Mucosa of rectum (tissue), 2 donors: ENCODE measurements around the gene SPNS1.
A peak's percentile ranks its signal among the peaks of the same experiment; 100 is the strongest.
"Not testable (repeated sequence)": the region's sequence is repeated elsewhere in the genome, so short reads cannot be mapped to it uniquely, and the experiment has no call there.

Experiments
- H3K27ac ChIP-seq, 2 donors: one replicate each; pipeline ENCODE4 v1.7.0; 2013; ENCODE audit warnings: inconsistent platforms in 2 of 2, low read depth in 2 of 2, low read length in 2 of 2
- H3K27me3 ChIP-seq, 2 donors: one replicate each; pipeline ENCODE4 v1.7.0; 2013; ENCODE audit warnings: low read length in 2 of 2; ENCODE audit not compliant: control insufficient read depth in 2 of 2, insufficient read depth in 2 of 2
- H3K36me3 ChIP-seq, 2 donors: one replicate each; pipeline ENCODE4 v1.7.0; 2013; ENCODE audit warnings: low read length in 2 of 2; ENCODE audit not compliant: control insufficient read depth in 2 of 2, insufficient read depth in 2 of 2
- H3K4me1 ChIP-seq, 2 donors: one replicate each; pipeline ENCODE4 v1.7.0; 2013; ENCODE audit warnings: low read length in 2 of 2, mild to moderate bottlenecking in 1 of 2; ENCODE audit not compliant: control insufficient read depth in 2 of 2, insufficient read depth in 2 of 2
- H3K4me3 ChIP-seq, 2 donors: one replicate each; pipeline ENCODE4 v1.7.0; 2013; ENCODE audit warnings: low read length in 2 of 2
- H3K9ac ChIP-seq, 2 donors: one replicate each; pipeline ENCODE4 v1.7.0; 2013; ENCODE audit warnings: low read length in 2 of 2, low read depth in 1 of 2, mild to moderate bottlenecking in 1 of 2
- H3K9me3 ChIP-seq, 2 donors: one replicate each; pipeline ENCODE4 v1.7.0; 2013; ENCODE audit warnings: low read length in 2 of 2; ENCODE audit not compliant: control insufficient read depth in 2 of 2
- donor health status: healthy.
- donor health status: Normal muscosa, but diverticular disease.

The SPNS1 gene

GRCh38 chr16:28986492-28986891 lies 11.9 kb downstream of the SPNS1 start:
- Histone ChIP-seq H3K36me3 (peaks cover 15 to 39% of the 10 kb centered on the region in 2 donors), H3K4me1 (no peaks in the 10 kb centered on the region), H3K9ac (no peak overlapping the region), H3K4me3 (peak overlapping the region in 1 of 2 donors; percentile 65), H3K27me3 (no peaks in the 10 kb centered on the region), H3K27ac (peak overlapping the region in 1 of 2 donors; percentile 23), H3K9me3 (no peaks in the 10 kb centered on the region)

- Histone ChIP-seq H3K9me3 (no peaks in the 10 kb centered on the region), H3K36me3 (peaks cover 14 to 32% of the 10 kb centered on the region in 2 donors), H3K27me3 (no peaks in the 10 kb centered on the region), H3K27ac (no peak overlapping the region), H3K9ac (no peak overlapping the region), H3K4me1 (no peaks in the 10 kb centered on the region), H3K4me3 (no peak overlapping the region)
Observed at GRCh38 chr16:28987170-28987853, 12.7 kb downstream of the SPNS1 start.

- no peaks in the 10 kb centered on the region for H3K27me3 ChIP-seq
- peaks cover 9 to 22% of the 10 kb centered on the region in 2 donors for H3K36me3 ChIP-seq
- H3K4me3 ChIP-seq, result no peak overlapping the region
- H3K9me3 ChIP-seq, result no peaks in the 10 kb centered on the region
- H3K27ac ChIP-seq, result no peak overlapping the region
- H3K9ac ChIP-seq, result no peak overlapping the region
- no peaks in the 10 kb centered on the region for H3K4me1 ChIP-seq
Observed at GRCh38 chr16:28989363-28989762, 14.8 kb downstream of the SPNS1 start.

- peaks cover 8 to 22% of the 10 kb centered on the region in 2 donors for H3K36me3 ChIP-seq
- H3K27ac ChIP-seq, result no peak overlapping the region
- H3K9me3 ChIP-seq, result no peaks in the 10 kb centered on the region
- no peaks in the 10 kb centered on the region for H3K27me3 ChIP-seq
- H3K4me1 ChIP-seq, result no peaks in the 10 kb centered on the region
- H3K4me3 ChIP-seq, result no peak overlapping the region
- H3K9ac ChIP-seq, result no peak overlapping the region
Observed at GRCh38 chr16:28990375-28991040, 15.9 kb downstream of the SPNS1 start.

GRCh38 chr16:28991687-28992086 lies 17.1 kb downstream of the SPNS1 start:
- H3K36me3 ChIP-seq, result peaks cover 4 to 16% of the 10 kb centered on the region in 2 donors
- H3K27me3 ChIP-seq, result no peaks in the 10 kb centered on the region
- no peak overlapping the region for H3K27ac ChIP-seq
- no peak overlapping the region for H3K4me3 ChIP-seq
- H3K9me3 ChIP-seq, result no peaks in the 10 kb centered on the region
- H3K4me1 ChIP-seq, result no peaks in the 10 kb centered on the region
- no peak overlapping the region for H3K9ac ChIP-seq

- H3K27ac ChIP-seq, result no peak overlapping the region
- peaks cover 4 to 9% of the 10 kb centered on the region in 2 donors for H3K36me3 ChIP-seq
- H3K4me1 ChIP-seq, result no peaks in the 10 kb centered on the region
- H3K9ac ChIP-seq, result no peak overlapping the region
- no peaks in the 10 kb centered on the region for H3K9me3 ChIP-seq
- no peaks in the 10 kb centered on the region for H3K27me3 ChIP-seq
- H3K4me3 ChIP-seq, result no peak overlapping the region
Observed at GRCh38 chr16:28992496-28992895, 17.9 kb downstream of the SPNS1 start.

- no peaks in the 10 kb centered on the region for H3K9me3 ChIP-seq
- H3K4me3 ChIP-seq, result no peak overlapping the region
- H3K4me1 ChIP-seq, result no peaks in the 10 kb centered on the region
- H3K36me3 ChIP-seq, result no peaks in the 10 kb centered on the region
- no peaks in the 10 kb centered on the region for H3K27me3 ChIP-seq
- H3K9ac ChIP-seq, result no peak overlapping the region
- no peak overlapping the region for H3K27ac ChIP-seq
Observed at GRCh38 chr16:28998837-28999236, 24.3 kb downstream of the SPNS1 start.

- Histone ChIP-seq H3K4me1 (no peaks in the 10 kb centered on the region), H3K9ac (no peak overlapping the region), H3K9me3 (no peaks in the 10 kb centered on the region), H3K27ac (no peak overlapping the region), H3K4me3 (no peak overlapping the region), H3K36me3 (no peaks in the 10 kb centered on the region), H3K27me3 (no peaks in the 10 kb centered on the region)
Observed at GRCh38 chr16:28999577-28999976, 25.0 kb downstream of the SPNS1 start.

- no peaks in the 10 kb centered on the region for H3K36me3 ChIP-seq
- H3K9me3 ChIP-seq, result no peaks in the 10 kb centered on the region
- no peaks in the 10 kb centered on the region for H3K4me1 ChIP-seq
- no peak overlapping the region for H3K4me3 ChIP-seq
- no peak overlapping the region for H3K9ac ChIP-seq
- H3K27ac ChIP-seq, result no peak overlapping the region
- H3K27me3 ChIP-seq, result no peaks in the 10 kb centered on the region
Observed at GRCh38 chr16:29000019-29000418, 25.4 kb downstream of the SPNS1 start.

- H3K36me3 ChIP-seq, result not testable (repeated sequence)
Observed at GRCh38 chr16:29004496-29005139, 30.0 kb downstream of the SPNS1 start.

More at GRCh38 chr16:29004496-29005139, 30.0 kb downstream of the SPNS1 start:
- H3K4me3 ChIP-seq, H3K4me1 ChIP-seq, H3K27me3 ChIP-seq, H3K27ac ChIP-seq, H3K9ac ChIP-seq, H3K9me3 ChIP-seq: not testable (repeated sequence)
